Sigmoid colon (tissue), 7 donors: Measurements from ENCODE around the gene NMNAT3. TPM values are rescaled to one million over a fixed set of nuclear protein-coding genes. Genes with fewer than 3 reads are reported as not detected.

Source experiments
- DNase-seq: peaks from one replicate; pipeline ENCODE4 v3.0.0-alpha.2; 2019
- H3K27ac ChIP-seq, 4 donors: fragments of 200-600 bp; sonication (generic); one replicate each; pipeline ENCODE4 v1.5.1; 2016 to 2019; ENCODE audit warnings: mild to moderate bottlenecking in 1 of 4
- H3K27me3 ChIP-seq, 3 donors: fragments of 200-600 bp; sonication (generic); one replicate each; pipeline ENCODE4 v1.5.1; 2019; ENCODE audit warnings: mild to moderate bottlenecking in 1 of 3
- H3K36me3 ChIP-seq, 4 donors: fragments of 200-600 bp; sonication (generic); one replicate each; pipeline ENCODE4 v1.5.1; 2016 to 2019
- H3K4me1 ChIP-seq, 4 donors: fragments of 200-600 bp; sonication (generic); one replicate each; pipeline ENCODE4 v1.5.1; 2017 to 2019
- H3K4me3 ChIP-seq, 4 donors: fragments of 200-600 bp; sonication (generic); one replicate each; pipeline ENCODE4 v1.5.1; 2017 to 2019; ENCODE audit warnings: mild to moderate bottlenecking in 2 of 4, moderate library complexity in 1 of 4
- H3K9me3 ChIP-seq, 4 donors: fragments of 200-600 bp in 3 of 4; sonication (generic) in 3 of 4; one replicate each; pipeline versions ENCODE4 v1.5.1 to v1.6.1; 2013 to 2019
- CTCF ChIP-seq, 4 experiments: fragments of 450-650 bp in 3 of 4; fragments of 200-600 bp in 1 of 4; IDR thresholded peaks; one replicate each; pipeline ENCODE4 v1.5.1; 2016 to 2019; ENCODE audit warnings: antibody characterized with exemption in 4 of 4, mild to moderate bottlenecking in 3 of 4, moderate library complexity in 2 of 4
- EP300 ChIP-seq, 4 donors: sonication (generic); formaldehyde crosslinking; IDR thresholded peaks; one replicate each; pipeline ENCODE4 v1.6.1; 2017; ENCODE audit warnings: antibody characterized with exemption in 4 of 4
- POLR2A ChIP-seq, 2 donors: fragments of 450-650 bp; IDR thresholded peaks; one replicate each; pipeline ENCODE4 v1.6.1; 2016; ENCODE audit warnings: antibody characterized with exemption in 2 of 2, mild to moderate bottlenecking in 2 of 2, moderate library complexity in 2 of 2
- POLR2AphosphoS5 ChIP-seq, 4 donors: sonication (generic); formaldehyde crosslinking; IDR thresholded peaks; one replicate each; pipeline ENCODE4 v1.6.1; 2017; ENCODE audit warnings: antibody characterized with exemption in 4 of 4
- WGBS, 2 donors: extraction: QIAGEN DNeasy Blood & Tissue Kit; methylation state at CpG; one replicate each; pipeline ENCODE4 v1.1.7; 2013; 5-methylcytosine and 5-hydroxymethylcytosine counted together
- intact Hi-C: fragments of 100-400 bp; cut with DNase I; formaldehyde crosslinking; loops from one replicate; pipeline ENCODE4 v1.15.1; 2023
- polyA plus RNA-seq, 3 donors: library from polyadenylated mRNA; stranded (reverse); fragments of 200-250 nt; gene quantifications; one replicate each; pipeline ENCODE4 v1.2.3, GENCODE V29; 2013
- total RNA-seq, 4 donors: library from RNA; depleted of rRNA; stranded (reverse); fragments of >200 nt; gene quantifications; one replicate each; pipeline ENCODE4 v1.1.0, GENCODE V29; 2016
- donor health status: healthy with polysubstance abuse.
- donor health status: Bipolar disorder and iron deficiency.
- donor health status: healthy.

NMNAT3 gene
- total and polyA plus RNA-seq, 7 donors = 3.4 to 24.6 (median 10.0) TPM

- no peak for DNase-seq
- TF ChIP-seq EP300 (IDR thresholded peaks at IDR 0.05) (no peak), POLR2AphosphoS5 (IDR thresholded peaks at IDR 0.05) (no peak), POLR2A (IDR thresholded peaks at IDR 0.05) (no peak), CTCF (IDR thresholded peaks at IDR 0.05) (no peak)
- Histone ChIP-seq H3K9me3 (no peaks in the 10 kb centered on the region), H3K36me3 (no peaks in the 10 kb centered on the region), H3K4me3 (no peak overlapping the region), H3K4me1 (no peaks in the 10 kb centered on the region), H3K27me3 (no peaks in the 10 kb centered on the region), H3K27ac (no peak overlapping the region)
- intact Hi-C loops = no loop called here
- WGBS, 2 donors = 84 to 92% methylated on average over 2 of the region's 2 CpGs
Measured at GRCh38 chr3:139715166-139715565, 37.4 kb upstream of the NMNAT3 start.

- intact Hi-C loops = no loop called here
- H3K27ac ChIP-seq = no peak overlapping the region
- H3K4me1 ChIP-seq = no peaks in the 10 kb centered on the region
- TF ChIP-seq CTCF (IDR thresholded peaks at IDR 0.05) = no peak
- TF ChIP-seq POLR2AphosphoS5 (IDR thresholded peaks at IDR 0.05) = no peak
- no peak for TF ChIP-seq EP300 (IDR thresholded peaks at IDR 0.05)
- TF ChIP-seq POLR2A (IDR thresholded peaks at IDR 0.05) = no peak
- no peaks in the 10 kb centered on the region for H3K27me3 ChIP-seq
- H3K4me3 ChIP-seq = no peak overlapping the region
- WGBS, 2 donors = 7 to 52% methylated on average over 3 of the region's 3 CpGs
- H3K9me3 ChIP-seq = no peaks in the 10 kb centered on the region
- DNase-seq = no peak
- H3K36me3 ChIP-seq = no peaks in the 10 kb centered on the region
Measured at GRCh38 chr3:139710212-139710611, 32.4 kb upstream of the NMNAT3 start.

- Histone ChIP-seq H3K27ac (no peak overlapping the region), H3K27me3 (no peaks in the 10 kb centered on the region), H3K9me3 (no peaks in the 10 kb centered on the region), H3K4me1 (no peaks in the 10 kb centered on the region), H3K4me3 (no peak overlapping the region), H3K36me3 (no peaks in the 10 kb centered on the region)
- no peak for DNase-seq
- 85 to 88% methylated on average over 3 of the region's 3 CpGs for WGBS, 2 donors
- TF ChIP-seq EP300 (IDR thresholded peaks at IDR 0.05) = no peak
- no peak for TF ChIP-seq POLR2AphosphoS5 (IDR thresholded peaks at IDR 0.05)
- no peak for TF ChIP-seq CTCF (IDR thresholded peaks at IDR 0.05)
- TF ChIP-seq POLR2A (IDR thresholded peaks at IDR 0.05) = no peak
- intact Hi-C loops = no loop called here
Measured at GRCh38 chr3:139705631-139706030, 27.9 kb upstream of the NMNAT3 start.

- no peaks in the 10 kb centered on the region for H3K36me3 ChIP-seq
- no peaks in the 10 kb centered on the region for H3K4me1 ChIP-seq
- no peak overlapping the region for H3K27ac ChIP-seq
- no peak for DNase-seq
- no peaks in the 10 kb centered on the region for H3K9me3 ChIP-seq
- no peaks in the 10 kb centered on the region for H3K27me3 ChIP-seq
- 93 to 97% methylated on average over 2 of the region's 2 CpGs for WGBS, 2 donors
- intact Hi-C loops = no loop called here
- H3K4me3 ChIP-seq = no peak overlapping the region
- TF ChIP-seq POLR2AphosphoS5 (IDR thresholded peaks at IDR 0.05) = no peak
- TF ChIP-seq CTCF (IDR thresholded peaks at IDR 0.05) = no peak
- TF ChIP-seq POLR2A (IDR thresholded peaks at IDR 0.05) = no peak
Measured at GRCh38 chr3:139696314-139696604, 18.5 kb upstream of the NMNAT3 start.

- no peak overlapping the region for H3K4me3 ChIP-seq
- 62 to 68% methylated on average over 6 of the region's 6 CpGs for WGBS, 2 donors
- no peak overlapping the region for H3K27ac ChIP-seq
- H3K36me3 ChIP-seq = no peaks in the 10 kb centered on the region
- intact Hi-C loops = no loop called here
- no peaks in the 10 kb centered on the region for H3K27me3 ChIP-seq
- no peaks in the 10 kb centered on the region for H3K4me1 ChIP-seq
- TF ChIP-seq POLR2A (IDR thresholded peaks at IDR 0.05) (no peak), EP300 (IDR thresholded peaks at IDR 0.05) (no peak), POLR2AphosphoS5 (IDR thresholded peaks at IDR 0.05) (no peak), CTCF (IDR thresholded peaks at IDR 0.05) (no peak)
- no peaks in the 10 kb centered on the region for H3K9me3 ChIP-seq
- DNase-seq = no peak
Measured at GRCh38 chr3:139695426-139696313, 17.9 kb upstream of the NMNAT3 start.
